Memory B cell (primary cell): ENCODE data around the gene MMRN2.
"Not testable (repeated sequence)": the region's sequence is repeated elsewhere in the genome, so short reads cannot be mapped to it uniquely, and the experiment has no call there.

Experiments
- ATAC-seq: fragments of 150-1000 bp; cut with Tn5 transposase; 2 replicates; pipeline ENCODE4 v1.10.0; 2021; ENCODE audit warnings: low read depth, mild to moderate bottlenecking, moderate library complexity
- DNase-seq, 2 donors: peaks; one replicate each; pipeline ENCODE4 v3.0.0; 2022; ENCODE audit warnings: low spot score in 2 of 2
- H3K27ac Mint-ChIP-seq: one replicate; pipeline ENCODE4 v1.8.0; 2022; ENCODE audit warnings: mild to moderate bottlenecking, moderate library complexity, mixed read lengths
- H3K27me3 Mint-ChIP-seq: one replicate; pipeline ENCODE4 v1.8.0; 2022; ENCODE audit warnings: mixed read lengths
- H3K36me3 Mint-ChIP-seq: one replicate; pipeline ENCODE4 v1.8.0; 2022; ENCODE audit warnings: mild to moderate bottlenecking, mixed read lengths
- H3K4me1 Mint-ChIP-seq: one replicate; pipeline ENCODE4 v1.8.0; 2022; ENCODE audit warnings: mixed read lengths
- H3K4me3 Mint-ChIP-seq: one replicate; pipeline ENCODE4 v1.8.0; 2022; ENCODE audit warnings: mild to moderate bottlenecking, moderate library complexity, mixed read lengths
- H3K9me3 Mint-ChIP-seq: one replicate; pipeline ENCODE4 v1.8.0; 2022; ENCODE audit warnings: mixed read lengths

Gene MMRN2

DNA sequence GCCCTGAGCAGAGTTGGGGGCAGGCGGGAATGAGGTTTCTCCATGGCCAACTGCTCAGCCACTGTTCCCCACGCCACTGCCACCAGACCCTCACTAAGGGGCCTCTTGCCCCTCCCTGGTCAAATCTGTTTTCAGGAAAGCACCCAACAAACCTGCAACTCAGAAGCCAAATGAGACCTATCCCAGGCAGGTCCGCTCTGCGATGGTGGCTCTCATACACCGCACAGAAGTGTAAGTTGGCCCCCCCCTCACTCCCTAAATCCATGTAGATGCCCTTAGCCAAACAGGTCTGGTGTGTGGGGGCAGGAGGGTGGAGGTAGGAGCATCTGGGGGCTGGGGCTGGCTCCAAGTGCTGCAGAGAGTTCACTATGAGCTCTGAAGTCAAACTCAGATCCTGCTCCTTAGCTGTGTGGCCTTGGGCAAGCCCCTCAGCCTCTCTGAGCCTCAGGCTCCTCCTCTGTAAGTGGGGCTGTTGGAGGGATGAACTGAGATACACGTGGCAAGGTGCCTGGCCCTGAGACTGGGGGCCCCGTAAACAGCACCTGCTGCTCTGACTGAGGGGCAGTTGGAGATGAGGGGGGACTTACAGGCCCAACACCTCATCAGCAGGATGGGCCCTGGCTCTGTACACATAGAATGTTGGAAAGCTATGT lies 1.1 kb downstream of the MMRN2 start:
- Mint-ChIP-seq H3K36me3 (peaks cover 3% of the 10 kb centered on the region), H3K27me3 (peaks cover 4% of the 10 kb centered on the region), H3K4me3 (no peak overlapping the region), H3K9me3 (peaks cover 6% of the 10 kb centered on the region), H3K4me1 (no peaks in the 10 kb centered on the region), H3K27ac (no peak overlapping the region)
- DNase-seq: no peak
- no peak for ATAC-seq

DNA sequence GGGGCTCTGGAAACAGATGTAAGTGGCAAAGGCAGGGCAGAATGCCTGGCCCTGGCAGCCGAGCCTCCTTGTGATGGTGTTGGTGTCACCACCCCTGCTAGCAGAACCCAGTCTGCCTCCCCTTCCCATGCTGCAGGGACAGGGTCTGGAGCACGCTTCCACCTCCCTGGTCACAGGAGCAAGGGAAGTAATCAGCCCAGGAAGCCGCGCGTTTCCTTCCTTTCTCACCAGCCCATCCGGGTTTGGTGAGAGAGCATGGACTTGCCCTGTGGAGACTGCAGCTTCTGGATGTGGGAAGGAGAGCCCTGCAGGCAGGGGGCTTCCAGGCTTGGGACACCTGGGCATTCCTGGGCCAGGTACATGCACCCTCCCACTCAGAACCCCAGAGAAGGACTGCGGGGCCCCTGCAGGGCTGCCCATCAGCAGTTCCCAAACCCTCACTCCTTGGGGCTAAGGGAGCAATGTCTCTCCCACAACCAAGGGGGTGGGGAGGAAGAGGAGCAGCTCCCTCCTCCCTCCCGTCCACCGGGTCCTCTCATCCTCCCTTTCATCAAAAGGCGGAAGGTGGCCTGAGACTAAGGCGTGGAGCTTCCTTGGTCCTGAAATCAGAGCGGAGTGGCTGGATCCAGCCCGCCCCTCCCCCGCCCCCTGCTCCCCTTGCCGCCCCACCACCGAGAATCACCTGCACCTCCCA lies 1.8 kb downstream of the MMRN2 start:
- no peak overlapping the region for H3K4me3 Mint-ChIP-seq
- H3K4me1 Mint-ChIP-seq: no peaks in the 10 kb centered on the region
- H3K36me3 Mint-ChIP-seq: peaks cover 3% of the 10 kb centered on the region
- peaks cover 4% of the 10 kb centered on the region for H3K27me3 Mint-ChIP-seq
- no peak overlapping the region for H3K27ac Mint-ChIP-seq
- H3K9me3 Mint-ChIP-seq: peaks cover 6% of the 10 kb centered on the region
- ATAC-seq: no peak
- no peak for DNase-seq

DNA sequence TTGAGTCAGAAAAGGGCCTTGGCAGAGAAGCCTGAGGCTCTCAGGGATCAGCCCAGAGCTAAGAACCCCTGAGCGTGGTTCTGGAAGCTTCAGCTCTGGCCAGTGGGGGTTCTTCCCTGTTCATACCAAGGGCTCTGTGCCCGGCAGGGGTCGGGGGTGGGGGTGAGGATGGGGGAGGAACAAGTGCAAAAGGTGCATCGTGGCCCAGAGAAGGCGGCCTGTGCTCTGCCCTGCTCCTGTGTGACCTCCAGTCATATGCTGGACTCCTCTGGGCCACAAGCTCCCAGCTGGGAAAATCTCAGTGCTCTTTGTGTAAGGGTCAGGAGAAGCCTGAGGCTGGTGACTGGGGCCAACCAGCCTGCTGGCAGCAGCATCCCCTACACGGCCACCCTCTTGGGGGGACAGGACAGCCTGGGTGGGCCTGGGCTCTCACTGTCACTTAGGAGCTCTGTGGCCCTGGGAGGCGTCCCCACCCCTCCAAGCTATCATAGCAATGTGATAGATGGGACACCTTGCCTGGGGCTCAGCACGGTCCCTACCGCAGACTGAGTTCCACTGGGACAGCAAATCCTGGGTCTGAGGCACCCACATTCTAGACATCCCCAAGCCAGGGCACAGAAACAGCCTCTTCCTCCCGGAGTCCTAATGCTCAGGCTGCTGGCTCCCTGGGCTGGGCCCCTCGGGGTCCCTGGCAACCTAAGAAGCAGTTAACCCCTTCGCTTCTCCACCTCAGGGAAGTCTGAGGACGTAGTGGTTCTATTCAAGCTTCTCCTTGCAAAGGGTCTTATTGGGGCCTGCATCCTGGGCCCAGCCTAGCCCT lies 2.5 kb downstream of the MMRN2 start:
- Mint-ChIP-seq H3K36me3 (peaks cover 3% of the 10 kb centered on the region), H3K4me3 (no peak overlapping the region), H3K4me1 (no peaks in the 10 kb centered on the region), H3K27me3 (peaks cover 2% of the 10 kb centered on the region), H3K9me3 (peaks cover 6% of the 10 kb centered on the region), H3K27ac (no peak overlapping the region)
- ATAC-seq (no peak), DNase-seq (no peak)

DNA sequence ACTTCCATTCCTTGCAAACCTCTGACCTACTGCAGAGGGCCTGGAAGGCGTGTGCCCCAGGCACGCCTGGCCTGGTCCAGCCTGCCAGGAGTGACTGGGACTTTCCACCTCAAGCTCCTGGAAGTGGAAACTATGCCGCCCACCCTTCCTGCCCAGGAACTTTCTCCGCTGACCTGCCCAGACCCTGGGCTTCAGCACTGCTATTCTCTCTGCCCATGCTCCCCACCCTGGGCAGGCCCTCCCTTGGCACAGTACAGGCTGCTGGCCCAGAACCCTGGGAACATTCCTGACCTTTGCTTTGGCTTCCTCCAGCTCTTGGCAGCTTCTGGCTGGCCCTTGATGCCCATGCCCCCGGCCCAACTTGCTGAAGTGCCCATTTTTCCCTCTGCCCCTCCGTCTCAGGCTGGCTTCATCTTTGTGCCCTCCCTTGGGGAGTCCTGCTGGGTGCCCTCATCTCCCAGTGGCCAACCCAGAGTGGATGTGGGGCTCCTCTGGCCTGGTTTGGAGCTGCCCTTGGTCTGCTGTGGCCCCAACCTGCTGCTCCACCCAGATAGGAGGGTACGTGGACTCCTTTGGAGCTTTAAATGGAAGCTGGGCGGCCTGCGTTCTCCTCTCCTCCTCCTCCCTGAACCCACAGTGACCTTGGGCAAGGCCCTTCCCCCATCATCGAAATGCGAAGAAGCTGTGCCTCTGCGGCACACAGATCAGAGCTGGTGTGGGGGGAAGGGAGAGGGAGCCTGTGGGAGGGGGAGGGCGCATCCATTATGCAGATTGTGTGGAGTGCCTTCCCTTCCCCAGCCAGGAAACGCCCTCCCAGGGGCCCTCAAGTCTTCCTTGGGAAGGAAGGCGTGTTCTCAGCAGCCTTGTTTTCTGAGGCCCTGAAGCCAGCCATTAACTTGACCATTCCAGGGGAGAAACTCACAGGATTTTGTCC lies 3.4 kb downstream of the MMRN2 start:
- Mint-ChIP-seq H3K27ac (no peak overlapping the region), H3K4me1 (no peaks in the 10 kb centered on the region), H3K4me3 (no peak overlapping the region), H3K36me3 (peaks cover 3% of the 10 kb centered on the region), H3K9me3 (peaks cover 6% of the 10 kb centered on the region), H3K27me3 (peaks cover 2% of the 10 kb centered on the region)
- no peak for DNase-seq
- ATAC-seq: no peak

DNA sequence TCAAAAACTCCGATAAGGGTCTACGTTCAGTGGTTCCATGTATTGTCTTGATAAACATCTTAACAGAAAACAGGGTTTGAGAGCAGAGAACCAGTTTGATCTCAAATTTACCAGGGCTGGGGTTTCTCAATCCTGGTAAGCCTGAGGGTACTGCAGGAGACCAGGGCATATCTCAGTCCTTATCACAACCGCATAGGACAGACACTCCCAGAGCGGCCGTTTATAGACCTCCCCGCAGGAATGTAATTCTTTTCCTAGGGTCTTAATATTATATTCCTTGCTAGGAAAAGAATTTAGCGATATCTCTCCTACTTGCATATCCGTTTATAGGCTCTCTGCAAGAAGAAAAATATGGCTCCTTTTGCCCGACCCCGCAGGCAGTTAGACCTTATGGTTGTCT lies 4.7 kb downstream of the MMRN2 start:
- DNase-seq, H3K4me1 Mint-ChIP-seq, H3K4me3 Mint-ChIP-seq, H3K27me3 Mint-ChIP-seq, H3K9me3 Mint-ChIP-seq, H3K27ac Mint-ChIP-seq, ATAC-seq, H3K36me3 Mint-ChIP-seq: not testable (repeated sequence)

DNA sequence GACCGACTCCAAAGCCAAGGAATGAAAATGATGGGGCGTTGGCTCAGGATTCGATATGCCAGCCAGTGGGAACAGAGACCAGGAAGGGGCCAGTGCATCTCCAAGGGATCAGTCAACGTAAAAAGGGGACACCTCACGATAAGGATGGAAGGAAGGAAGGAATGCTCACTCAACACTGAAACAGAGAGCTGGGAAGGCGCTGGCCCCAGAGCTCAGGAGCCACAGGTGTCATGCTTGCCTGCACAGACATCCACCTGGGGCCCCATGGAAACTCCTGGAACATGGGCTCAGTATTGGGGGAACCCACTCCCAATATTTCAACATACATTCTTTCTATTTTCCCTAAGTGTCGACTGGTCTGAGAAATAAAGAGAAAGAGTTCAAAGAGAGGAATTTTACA lies 5.3 kb downstream of the MMRN2 start:
- H3K9me3 Mint-ChIP-seq: peaks cover 6% of the 10 kb centered on the region
- DNase-seq (no peak), ATAC-seq (no peak)
- H3K4me3 Mint-ChIP-seq: no peak overlapping the region
- no peak overlapping the region for H3K27ac Mint-ChIP-seq
- no peaks in the 10 kb centered on the region for H3K27me3 Mint-ChIP-seq
- H3K36me3 Mint-ChIP-seq: peaks cover 3% of the 10 kb centered on the region
- H3K4me1 Mint-ChIP-seq: no peaks in the 10 kb centered on the region

DNA sequence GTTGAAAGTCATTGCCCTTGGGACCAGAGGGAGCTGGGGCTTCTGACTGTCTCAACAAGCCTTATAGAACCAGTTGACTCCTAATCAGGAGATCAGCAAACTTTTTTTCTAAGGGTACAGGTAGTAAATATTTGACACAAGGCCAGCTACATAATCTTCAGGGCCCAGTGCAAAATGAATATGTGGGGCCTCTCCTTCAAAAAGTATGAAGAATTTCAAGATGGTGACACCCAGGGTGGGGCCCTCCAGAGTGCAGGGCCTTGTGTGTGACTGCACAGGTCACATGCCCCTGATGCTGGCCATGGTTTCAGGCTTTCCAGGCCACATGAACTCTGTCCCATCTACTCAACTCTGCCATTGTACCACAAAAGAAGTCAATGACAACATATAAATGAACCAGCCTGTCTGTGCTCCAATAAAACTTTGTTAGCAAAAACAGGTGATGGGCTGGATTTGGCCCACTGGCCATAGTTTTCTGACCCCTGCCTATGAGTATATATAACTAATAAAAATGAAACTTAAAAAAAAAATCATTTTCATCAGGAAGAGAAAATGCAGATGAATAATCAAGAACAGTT lies 6.1 kb downstream of the MMRN2 start:
- H3K36me3 Mint-ChIP-seq: peaks cover 3% of the 10 kb centered on the region
- ATAC-seq: no peak
- peaks cover 6% of the 10 kb centered on the region for H3K9me3 Mint-ChIP-seq

DNA sequence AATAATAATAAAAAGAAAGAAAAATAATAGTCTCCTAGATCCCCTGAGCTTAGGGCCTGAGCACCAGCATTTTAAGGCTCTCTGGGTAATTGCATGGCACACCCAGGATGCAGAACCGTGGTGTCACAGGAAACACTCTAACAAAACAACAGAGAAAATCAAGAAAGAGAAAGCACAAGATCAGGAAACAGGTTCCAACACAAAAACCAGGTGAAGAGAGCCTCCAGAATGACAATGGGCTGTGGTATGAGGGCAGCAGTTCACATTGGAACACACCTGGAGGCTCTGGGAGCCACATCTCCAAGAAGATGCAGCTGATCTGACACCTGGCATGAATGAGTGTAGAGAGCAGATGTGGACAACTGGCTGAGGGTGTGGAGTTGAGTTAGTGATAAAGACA lies 7.1 kb downstream of the MMRN2 start:
- DNase-seq (no peak), ATAC-seq (no peak)
- H3K4me3 Mint-ChIP-seq: no peak overlapping the region
- H3K4me1 Mint-ChIP-seq: no peaks in the 10 kb centered on the region
- no peak overlapping the region for H3K27ac Mint-ChIP-seq
- H3K9me3 Mint-ChIP-seq: peaks cover 6% of the 10 kb centered on the region
- peaks cover 3% of the 10 kb centered on the region for H3K36me3 Mint-ChIP-seq
- peaks cover 5% of the 10 kb centered on the region for H3K27me3 Mint-ChIP-seq

More for the DNA sequence above, 6.1 kb downstream of the MMRN2 start:
- no peak for DNase-seq
- Mint-ChIP-seq H3K27me3 (peaks cover 5% of the 10 kb centered on the region), H3K4me1 (no peaks in the 10 kb centered on the region), H3K27ac (no peak overlapping the region), H3K4me3 (no peak overlapping the region)

DNA sequence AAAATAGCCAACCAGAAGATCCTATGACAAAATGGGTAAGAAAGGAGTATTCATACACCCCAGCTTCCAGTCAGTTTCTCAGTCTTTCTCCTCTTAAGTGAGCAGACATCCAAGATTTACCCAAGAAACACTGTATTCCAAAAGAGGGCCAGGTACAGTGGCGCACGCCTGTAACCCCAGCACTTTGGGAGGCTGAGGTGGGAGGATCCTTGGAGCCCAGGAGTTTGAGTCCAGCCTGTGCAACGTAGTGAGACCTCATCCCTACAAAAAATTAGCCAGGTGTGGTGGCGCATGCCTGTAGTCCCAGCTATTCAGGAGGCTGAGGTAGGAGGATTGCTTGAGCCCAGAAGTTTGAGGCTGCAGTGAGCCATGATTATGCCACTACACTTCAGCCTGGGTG lies 9.6 kb downstream of the MMRN2 start:
- not testable (repeated sequence) for H3K27ac Mint-ChIP-seq, DNase-seq, H3K27me3 Mint-ChIP-seq, H3K36me3 Mint-ChIP-seq, H3K4me3 Mint-ChIP-seq, ATAC-seq, H3K9me3 Mint-ChIP-seq, H3K4me1 Mint-ChIP-seq

DNA sequence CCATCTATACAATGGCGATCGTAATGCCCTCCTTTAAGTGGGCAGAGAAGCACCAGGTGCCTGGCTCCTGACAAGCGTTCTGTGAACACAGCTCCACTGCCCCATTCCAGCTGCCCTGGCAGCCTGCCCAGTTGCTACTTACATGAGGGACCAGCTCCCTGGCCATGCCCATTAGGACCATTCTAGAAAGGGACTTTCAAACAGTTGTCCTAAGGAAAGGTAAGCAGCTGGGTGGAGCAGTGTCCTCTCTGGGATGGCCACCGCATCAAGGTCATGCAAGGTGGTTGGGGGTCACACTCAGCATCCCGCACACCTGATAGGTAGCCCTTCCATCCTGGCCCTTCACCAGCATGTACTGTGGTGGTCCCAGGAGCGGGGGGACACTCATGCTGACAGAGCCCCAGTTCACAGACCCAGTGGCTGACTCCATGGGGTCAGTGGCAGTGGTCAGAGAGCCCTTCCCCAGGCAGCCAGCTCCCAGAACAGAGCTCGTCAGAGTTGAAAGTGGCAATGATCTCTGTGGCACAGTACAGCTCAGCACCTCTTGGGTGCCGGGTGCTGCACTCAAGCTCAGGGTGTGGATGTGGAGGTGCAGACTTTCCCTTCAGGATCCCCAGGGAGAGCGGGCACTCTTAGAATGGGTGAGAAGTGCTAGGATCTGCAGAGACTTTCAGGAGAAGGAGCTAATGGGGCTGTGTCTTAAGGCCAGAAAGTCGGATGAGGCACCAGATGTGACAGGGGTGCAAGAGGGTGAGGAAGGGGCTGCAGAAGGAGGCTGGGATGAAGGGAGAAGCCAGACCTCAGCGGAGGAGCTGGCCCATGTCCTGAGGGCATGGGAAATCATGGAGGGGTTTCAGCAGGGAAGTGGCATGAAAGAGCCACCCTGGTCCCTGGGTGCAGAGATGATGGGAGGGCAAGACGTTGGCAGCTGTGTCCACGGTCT lies 10.9 kb downstream of the MMRN2 start:
- ATAC-seq (no peak), DNase-seq (no peak)
- Mint-ChIP-seq H3K36me3 (no peaks in the 10 kb centered on the region), H3K4me1 (no peaks in the 10 kb centered on the region), H3K27ac (no peak overlapping the region), H3K9me3 (no peaks in the 10 kb centered on the region), H3K27me3 (peaks cover 5% of the 10 kb centered on the region), H3K4me3 (no peak overlapping the region)

DNA sequence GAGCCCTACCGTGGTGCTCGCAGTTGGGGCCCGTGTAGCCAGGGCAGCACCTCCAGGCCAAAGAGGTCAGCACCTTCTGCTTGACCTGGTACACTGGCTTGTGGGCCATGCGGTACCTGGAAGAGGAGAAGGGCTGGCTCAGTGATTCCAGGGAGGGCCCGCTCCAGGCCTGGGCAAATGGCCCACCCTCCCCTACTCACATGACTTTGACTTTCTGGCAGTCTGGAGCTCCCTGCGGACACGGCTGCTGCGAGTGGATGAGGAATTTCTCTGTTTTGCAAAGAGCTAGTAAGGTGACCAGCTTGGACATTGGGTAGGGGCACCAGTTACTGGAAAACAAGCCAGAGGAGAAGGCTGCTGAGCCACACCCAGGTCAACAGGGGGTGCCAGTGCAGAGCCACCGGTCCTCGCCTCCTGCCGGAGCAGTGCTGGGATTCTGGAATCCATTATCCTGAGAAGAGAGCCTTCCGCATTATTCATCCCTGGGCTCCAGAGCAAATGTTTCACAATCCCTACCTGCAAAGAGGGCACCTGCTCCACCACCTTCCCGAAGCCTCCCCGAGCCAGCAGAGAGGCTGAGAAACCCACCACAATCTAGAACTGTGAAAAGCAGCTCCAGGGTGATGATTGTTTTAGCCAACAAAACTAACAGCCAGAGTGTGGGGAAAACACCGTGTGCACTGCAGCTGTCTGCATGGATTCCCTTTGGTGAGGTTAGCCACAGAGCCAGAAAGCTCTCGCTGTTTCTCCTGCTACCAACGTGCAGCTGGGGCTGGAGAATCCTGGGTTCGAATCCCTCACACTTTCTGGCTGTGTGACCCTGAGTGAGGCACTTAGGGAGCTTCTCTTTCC lies 11.8 kb downstream of the MMRN2 start:
- H3K4me1 Mint-ChIP-seq: no peaks in the 10 kb centered on the region

DNA sequence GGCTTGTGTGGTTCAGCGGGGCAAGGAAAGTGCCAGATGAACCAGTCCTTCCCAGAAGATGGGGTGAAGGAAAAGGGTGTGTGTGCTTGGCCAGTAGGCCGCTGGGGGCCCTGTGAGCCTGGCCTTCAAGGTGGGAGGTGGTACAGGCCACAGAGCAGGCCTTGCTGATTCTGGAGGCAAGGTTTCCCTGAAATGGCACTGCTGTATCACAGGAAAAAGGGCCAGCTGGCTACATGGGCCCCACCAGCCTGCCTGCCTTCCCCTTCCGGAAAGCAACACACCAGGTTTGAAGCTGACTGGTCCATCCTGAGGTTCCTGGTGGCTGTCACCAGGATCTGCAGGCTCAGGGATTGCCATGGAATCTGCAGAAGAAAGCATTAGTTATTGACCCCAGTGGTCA lies 12.5 kb downstream of the MMRN2 start:
- Mint-ChIP-seq H3K36me3 (no peaks in the 10 kb centered on the region), H3K4me1 (no peaks in the 10 kb centered on the region), H3K4me3 (no peak overlapping the region), H3K27me3 (peaks cover 5% of the 10 kb centered on the region), H3K27ac (no peak overlapping the region), H3K9me3 (no peaks in the 10 kb centered on the region)
- DNase-seq: no peak
- ATAC-seq: no peak

More for the DNA sequence above, 11.8 kb downstream of the MMRN2 start:
- Mint-ChIP-seq H3K4me3 (no peak overlapping the region), H3K27me3 (peaks cover 5% of the 10 kb centered on the region), H3K36me3 (no peaks in the 10 kb centered on the region), H3K9me3 (no peaks in the 10 kb centered on the region), H3K27ac (no peak overlapping the region)
- ATAC-seq (no peak), DNase-seq (no peak)
